K562 (cell line): ENCODE results near the gene TEPSIN. TPM values are rescaled to one million over a fixed set of nuclear protein-coding genes. Genes with fewer than 3 reads are reported as not detected.

Experiments used
- ATAC-seq: fragments of 200-7000 bp; cut with Tn5 transposase; 3 replicates; pipeline ENCODE4 v1.9.1; 2020; ENCODE audit warnings: moderate library complexity
- BruUV-seq: library from RNA; stranded (reverse); fragments of 400-500 nt; replicated peaks from 2 replicates; lab custom pipeline; 2021; lab: Mats Ljungman, UMichigan
- CTCF ChIA-PET: fragments of 300-600 bp; formaldehyde crosslinking; extraction: SDS; loops from one replicate; lab custom pipeline; 2021; ENCODE audit warnings: low intra/inter-chr PET ratio; lab: Yijun Ruan, JAX
- POLR2A ChIA-PET: fragments of 300-600, 350-650 bp; sonication (Branson Sonifier 250); formaldehyde crosslinking; extraction: SDS; loops from one replicate; lab custom pipeline; 2021; ENCODE audit warnings: antibody characterized with exemption, inconsistent platforms; lab: Yijun Ruan, JAX
- DNase-seq, 4 experiments: peaks; one replicate each; pipeline versions ENCODE4 v3.0.0 to v3.0.0-alpha.2; 2011 to 2018; ENCODE audit warnings: low spot score in 3 of 4, mixed read lengths in 3 of 4; ENCODE audit errors: extremely low read depth in 1 of 4
- FAIRE-seq: peaks from 2 replicates; lab custom pipeline; 2011; peaks lifted over from hg19 to GRCh38; lab: Jason Lieb, UNC
- H2AFZ ChIP-seq: 2 replicates; pipeline ENCODE4 v1.6.0; 2011; ENCODE audit warnings: low read depth, low read length, control low read depth, inconsistent platforms
- H3K27ac ChIP-seq: fragments of 200-600 bp; 3 replicates; pipeline ENCODE4 v1.8.0; 2011; ENCODE audit warnings: low read depth, mild to moderate bottlenecking, control low read depth, inconsistent platforms, low read length, moderate library complexity, mixed read lengths; ENCODE audit errors: extremely low read depth
- H3K27me3 ChIP-seq, 2 experiments: fragments of 300-600 bp in 1 of 2; 2 replicates in 1 of 2; 3 replicates in 1 of 2; pipeline versions ENCODE4 v1.6.0 to v1.8.0; 2011; ENCODE audit warnings: inconsistent platforms in 2 of 2, low read length in 2 of 2, mild to moderate bottlenecking in 1 of 2, mixed read lengths in 1 of 2, moderate library complexity in 1 of 2; ENCODE audit not compliant: control insufficient read depth in 2 of 2, insufficient read depth in 2 of 2
- H3K36me3 ChIP-seq: fragments of 300-600 bp; 3 replicates; pipeline ENCODE4 v1.8.0; 2011; ENCODE audit warnings: mild to moderate bottlenecking, low read length, inconsistent platforms; ENCODE audit not compliant: control insufficient read depth, insufficient read depth
- H3K4me1 ChIP-seq, 2 experiments: fragments of 200-600 bp in 1 of 2; replicated peaks in 1 of 2; 2 replicates in 1 of 2; 3 replicates in 1 of 2; pipeline versions ENCODE4 v1.5.1 to v1.8.0; 2011; ENCODE audit warnings: inconsistent platforms in 2 of 2, low read length in 2 of 2, mild to moderate bottlenecking in 1 of 2, mixed read lengths in 1 of 2, moderate library complexity in 1 of 2; ENCODE audit not compliant: control insufficient read depth in 2 of 2, insufficient read depth in 2 of 2
- H3K4me2 ChIP-seq: 2 replicates; pipeline ENCODE4 v1.6.1; 2011; ENCODE audit warnings: low read length, control low read depth, inconsistent platforms, mixed read lengths; ENCODE audit not compliant: insufficient read depth
- H3K4me3 ChIP-seq: fragments of 200-600 bp; sonication (generic), shearing (Covaris generic); 2 replicates; pipeline ENCODE4 v1.5.1; 2016; ENCODE audit warnings: control low read depth, inconsistent platforms
- H3K79me2 ChIP-seq: fragments of 200-600 bp; 3 replicates; pipeline ENCODE4 v1.8.0; 2011; ENCODE audit warnings: low read length, inconsistent platforms; ENCODE audit not compliant: control insufficient read depth, insufficient read depth
- H3K9ac ChIP-seq, 2 experiments: 2 replicates each; pipeline versions ENCODE4 v1.6.0 to v1.6.1; 2011; ENCODE audit warnings: low read depth in 2 of 2, low read length in 2 of 2, control low read depth in 1 of 2, inconsistent platforms in 1 of 2, mild to moderate bottlenecking in 1 of 2, mixed read lengths in 1 of 2; ENCODE audit not compliant: insufficient read depth in 1 of 2
- H3K9me1 ChIP-seq: one replicate; pipeline ENCODE4 v1.6.0; 2011; ENCODE audit warnings: inconsistent platforms, mild to moderate bottlenecking, low read length, moderate library complexity; ENCODE audit not compliant: control insufficient read depth, insufficient read depth
- H3K9me3 ChIP-seq: replicated peaks from 2 replicates; pipeline ENCODE4 v1.5.1; 2011; ENCODE audit warnings: low read depth, low read length, inconsistent platforms; ENCODE audit not compliant: control insufficient read depth, insufficient read depth
- H4K20me1 ChIP-seq: replicated peaks from 2 replicates; pipeline ENCODE4 v1.6.1; 2011; ENCODE audit warnings: low read length, inconsistent platforms, mixed read lengths; ENCODE audit not compliant: control insufficient read depth, insufficient read depth
- CBFA2T3 ChIP-seq: fragments of 450-650 bp; IDR thresholded peaks from 2 replicates; pipeline ENCODE4 v1.6.1; 2017
- GATA2 ChIP-seq: sonication (generic); formaldehyde crosslinking; IDR thresholded peaks from 2 replicates; pipeline ENCODE4 v1.4.0; 2020; ENCODE audit warnings: mild to moderate bottlenecking, missing genetic modification reagents
- VEZF1 ChIP-seq: fragments of 200-800 bp; sonication (Bioruptor generic); IDR thresholded peaks from 2 replicates; pipeline ENCODE4 v1.6.1; 2017; ENCODE audit warnings: missing genetic modification characterization, missing compliant biosample characterization
- WGBS: fragments of 100-300 bp; shearing (Covaris generic); methylation state at CpG from one replicate; pipeline ENCODE4 v1.1.6; 2016; ENCODE audit warnings: low coverage, mixed read lengths; ENCODE audit not compliant: insufficient coverage; ENCODE audit errors: missing lambda C conversion rate; 5-methylcytosine and 5-hydroxymethylcytosine counted together
- in situ Hi-C: fragments of 300-500 bp; cut with MboI; formaldehyde crosslinking; loops from 4 replicates; pipeline ENCODE4 v1.15.0; 2018; ENCODE audit warnings: inconsistent platforms, mixed read lengths
- intact Hi-C: fragments of 100-400 bp; cut with micrococcal nuclease; formaldehyde crosslinking; loops from 2 replicates; pipeline ENCODE4 v1.14.2; 2022
- polyA plus RNA-seq, 8 experiments: library from polyadenylated mRNA; depleted of rRNA in 4 of 8; stranded (reverse) in 5 of 8; unstranded in 3 of 8; fragments of >200 nt; fragmentation: Nextera tagmentation in 2 of 8; fragmentation: Illumina TruSeq in 1 of 8; extraction: Ambion mirVana in 2 of 8; extraction: Trizol in 1 of 8; gene quantifications; 2 replicates each; pipeline versions ENCODE4 v1.2.1 to v1.2.3, GENCODE V29; 2011 to 2014; ENCODE audit warnings: inconsistent platforms in 1 of 8, missing spikeins in 1 of 8
- total RNA-seq, 7 experiments: library from RNA; depleted of rRNA in 6 of 7; stranded (reverse); fragments of >200 nt in 6 of 7; fragmentation: Illumina TruSeq in 2 of 7; extraction: Trizol in 2 of 7; gene quantifications; 2 replicates each; pipeline versions ENCODE4 v1.2.1 to v1.2.3, GENCODE V29; 2011 to 2021; ENCODE audit warnings: low replicate concordance in 1 of 7

TEPSIN gene
- total and polyA plus RNA-seq, 9 of the 15 experiments (the other 6 are each of a cell fraction or from before 2014, with no cell fraction given), result 0.80 to 29.8 (median 5.3) TPM

GRCh38 chr17:81240761-81241160 is 1.9 kb upstream of the TEPSIN start:
- no peak for DNase-seq
- intact Hi-C loops (loop anchor here (1.0 kb wide), 1 partner anchor 98 kb away; no protein-coding TSS in a partner anchor), in situ Hi-C loops (loop anchor here (25.0 kb wide), 1 partner anchor 103 kb away; no protein-coding TSS in a partner anchor)
- ChIA-PET CTCF (interaction anchor here (0.7 to 2.0 kb wide), 3 partner anchors 98 to 139 kb away, joined by 3 to 17 read pairs (median 6); no protein-coding TSS in a partner anchor), POLR2A (interaction anchor here (0.6 to 1.1 kb wide), 4 partner anchors 8 to 196 kb away, joined by 3 to 5 read pairs (median 4); no protein-coding TSS in a partner anchor)
- Histone ChIP-seq H3K27me3 (no peaks in the 10 kb centered on the region), H2AFZ (no peak overlapping the region), H3K27ac (no peak overlapping the region), H3K4me3 (no peak overlapping the region; the same call in 1 of the 2 replicates), H3K36me3 (peaks cover 19% of the 10 kb centered on the region; the same call in 1 of the 3 replicates), H4K20me1 (peaks cover 11% of the 10 kb centered on the region; the same call in 1 of the 2 replicates), H3K79me2 (peaks cover 34% of the 10 kb centered on the region), H3K9ac (peak overlapping the region in 1 of 2 experiments; percentile 23; a peak in 1 of 4 replicates)
- no peak for ATAC-seq
- BruUV-seq, result no TSS peak
- 51% methylated on average over 8 of the region's 8 CpGs for WGBS
- TF ChIP-seq GATA2 (CRISPR knock-in tag) (no peak), CBFA2T3 (0 out of 2 replicates have a peak, but pooled peaks have one; percentile 21), VEZF1 (0 out of 2 replicates have a peak, but pooled peaks have one; percentile 26)
- TF ChIP-seq, all 486 proteins: peak for 2
- peak; percentile 72 for FAIRE-seq
- peaks cover 11 to 89% of the 10 kb centered on the region in 2 experiments for H3K4me1 ChIP-seq
- no peak overlapping the region for H3K4me2 ChIP-seq
- peaks cover 2% of the 10 kb centered on the region for H3K9me1 ChIP-seq
- no peaks in the 10 kb centered on the region for H3K9me3 ChIP-seq
